ENCODE measurements around the gene CACTIN. TPM values are rescaled to one million over a fixed set of nuclear protein-coding genes. Genes with fewer than 3 reads are reported as not detected.

CACTIN gene
- total RNA-seq, 1 experiment from 2014 or later, result 25.1 TPM

DNA sequence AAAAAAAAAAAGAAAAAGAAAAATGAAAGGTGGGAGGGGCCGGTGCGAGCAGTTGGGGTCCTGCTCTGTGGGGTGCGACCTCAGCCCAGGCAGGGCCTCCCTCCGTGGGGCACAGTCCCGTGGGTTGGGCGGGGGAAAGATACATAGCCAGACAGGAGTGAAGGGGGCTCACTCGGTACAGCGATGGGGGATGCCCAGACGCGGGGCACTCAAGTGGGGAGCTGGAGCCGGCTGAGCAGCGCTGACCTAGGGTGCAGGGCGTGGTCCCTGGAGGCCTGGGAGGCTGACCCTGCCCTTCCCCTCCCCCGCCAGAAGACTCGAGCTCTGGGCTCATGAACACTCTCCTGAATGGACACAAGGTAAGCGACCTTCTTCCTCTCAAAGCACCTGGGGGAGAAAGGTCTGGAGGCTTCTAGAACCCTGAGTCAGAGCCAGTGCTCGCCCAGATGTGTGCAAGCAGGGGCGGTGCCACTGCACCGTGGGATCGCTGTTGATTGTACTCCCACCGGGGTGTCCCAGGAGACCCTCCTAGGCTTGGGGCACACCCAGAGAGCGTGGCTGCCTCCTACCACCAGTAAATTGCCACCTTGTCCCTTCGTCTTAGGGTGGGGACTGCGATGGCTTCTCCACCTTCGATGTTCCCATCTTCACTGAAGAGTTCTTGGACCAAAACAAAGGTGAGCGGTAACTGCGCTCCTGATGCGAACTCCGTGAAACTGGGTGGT lies 50.5 kb downstream of the CACTIN start:
- no TSS peak for BruUV-seq (replicated peaks)
- POLR2A ChIA-PET, result interaction anchor here (0.9 kb wide), 1 partner anchor 8 kb away, joined by 3 read pairs; no protein-coding TSS in a partner anchor
- no peak for DNase-seq (ENCODE audit: unreplicated experiment)
- CTCF ChIA-PET, result interaction anchor here (0.8 kb wide), 1 partner anchor 31 kb away, joined by 3 read pairs; no protein-coding TSS in a partner anchor
- Mint-ChIP-seq H3K9me3 (ENCODE audit: unreplicated experiment) (no peaks in the 10 kb centered on the region), H3K4me1 (ENCODE audit: insufficient read depth, unreplicated experiment) (peaks cover 15% of the 10 kb centered on the region), H3K27ac (ENCODE audit: low read depth, unreplicated experiment) (no peak overlapping the region), H3K4me3 (ENCODE audit: unreplicated experiment) (no peak overlapping the region), H3K36me3 (ENCODE audit: insufficient read depth, unreplicated experiment) (peaks cover 41% of the 10 kb centered on the region), H3K27me3 (ENCODE audit: insufficient read depth, unreplicated experiment) (no peaks in the 10 kb centered on the region)
- intact Hi-C loops (cut with micrococcal nuclease), result no loop called here
- TF ChIP-seq, protein P1, sequence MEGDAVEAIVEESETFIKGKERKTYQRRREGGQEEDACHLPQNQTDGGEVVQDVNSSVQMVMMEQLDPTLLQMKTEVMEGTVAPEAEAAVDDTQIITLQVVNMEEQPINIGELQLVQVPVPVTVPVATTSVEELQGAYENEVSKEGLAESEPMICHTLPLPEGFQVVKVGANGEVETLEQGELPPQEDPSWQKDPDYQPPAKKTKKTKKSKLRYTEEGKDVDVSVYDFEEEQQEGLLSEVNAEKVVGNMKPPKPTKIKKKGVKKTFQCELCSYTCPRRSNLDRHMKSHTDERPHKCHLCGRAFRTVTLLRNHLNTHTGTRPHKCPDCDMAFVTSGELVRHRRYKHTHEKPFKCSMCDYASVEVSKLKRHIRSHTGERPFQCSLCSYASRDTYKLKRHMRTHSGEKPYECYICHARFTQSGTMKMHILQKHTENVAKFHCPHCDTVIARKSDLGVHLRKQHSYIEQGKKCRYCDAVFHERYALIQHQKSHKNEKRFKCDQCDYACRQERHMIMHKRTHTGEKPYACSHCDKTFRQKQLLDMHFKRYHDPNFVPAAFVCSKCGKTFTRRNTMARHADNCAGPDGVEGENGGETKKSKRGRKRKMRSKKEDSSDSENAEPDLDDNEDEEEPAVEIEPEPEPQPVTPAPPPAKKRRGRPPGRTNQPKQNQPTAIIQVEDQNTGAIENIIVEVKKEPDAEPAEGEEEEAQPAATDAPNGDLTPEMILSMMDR (IDR thresholded peaks at IDR 0.05; ENCODE audit: unreplicated experiment), result no peak

DNA sequence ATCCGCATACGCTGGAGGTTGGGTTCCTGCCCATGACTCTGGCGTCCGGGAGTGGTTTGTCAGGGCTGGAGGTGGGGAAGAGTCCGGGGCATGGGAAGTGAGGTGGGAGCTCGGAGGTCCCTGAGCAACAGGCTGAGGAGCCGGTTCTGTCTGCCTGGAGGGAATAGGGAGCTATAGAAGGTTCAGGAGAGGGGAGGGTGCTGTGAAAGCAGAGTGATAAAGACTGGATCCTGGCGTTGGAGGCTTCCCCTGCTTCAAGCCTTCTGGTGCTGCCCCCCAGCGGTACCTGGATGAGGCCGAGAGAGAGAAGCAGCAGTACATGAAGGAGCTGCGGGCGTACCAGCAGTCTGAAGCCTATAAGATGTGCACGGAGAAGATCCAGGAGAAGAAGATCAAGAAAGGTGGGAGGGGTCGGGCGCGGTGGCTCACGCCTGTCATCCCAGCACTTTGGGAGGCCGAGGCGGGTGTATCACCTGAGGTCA lies 51.3 kb downstream of the CACTIN start:
- no peaks in the 10 kb centered on the region for H3K27me3 Mint-ChIP-seq (ENCODE audit: insufficient read depth, unreplicated experiment)
- peaks cover 13% of the 10 kb centered on the region for H3K4me1 Mint-ChIP-seq (ENCODE audit: insufficient read depth, unreplicated experiment)
- intact Hi-C loops (cut with micrococcal nuclease), result no loop called here
- no peak overlapping the region for H3K4me3 Mint-ChIP-seq (ENCODE audit: unreplicated experiment)
- no TSS peak for BruUV-seq (replicated peaks)
- CTCF ChIA-PET, result interaction anchor here (0.6 to 0.8 kb wide), 4 partner anchors 26 to 1384 kb away, joined by 3 to 4 read pairs (median 3); no protein-coding TSS in a partner anchor
- DNase-seq (ENCODE audit: unreplicated experiment), result peak; percentile 79
- H3K36me3 Mint-ChIP-seq (ENCODE audit: insufficient read depth, unreplicated experiment), result peaks cover 41% of the 10 kb centered on the region
- TF ChIP-seq, protein P1 (IDR thresholded peaks at IDR 0.05; ENCODE audit: unreplicated experiment), result peak; percentile 28
- no peak overlapping the region for H3K27ac Mint-ChIP-seq (ENCODE audit: low read depth, unreplicated experiment)
- POLR2A ChIA-PET, result interaction anchor here (0.9 to 1.1 kb wide), 3 partner anchors 9 to 18 kb away, joined by 3 to 4 read pairs (median 3); partner anchors contain the start of gene MFSD12
- no peaks in the 10 kb centered on the region for H3K9me3 Mint-ChIP-seq (ENCODE audit: unreplicated experiment)

DNA sequence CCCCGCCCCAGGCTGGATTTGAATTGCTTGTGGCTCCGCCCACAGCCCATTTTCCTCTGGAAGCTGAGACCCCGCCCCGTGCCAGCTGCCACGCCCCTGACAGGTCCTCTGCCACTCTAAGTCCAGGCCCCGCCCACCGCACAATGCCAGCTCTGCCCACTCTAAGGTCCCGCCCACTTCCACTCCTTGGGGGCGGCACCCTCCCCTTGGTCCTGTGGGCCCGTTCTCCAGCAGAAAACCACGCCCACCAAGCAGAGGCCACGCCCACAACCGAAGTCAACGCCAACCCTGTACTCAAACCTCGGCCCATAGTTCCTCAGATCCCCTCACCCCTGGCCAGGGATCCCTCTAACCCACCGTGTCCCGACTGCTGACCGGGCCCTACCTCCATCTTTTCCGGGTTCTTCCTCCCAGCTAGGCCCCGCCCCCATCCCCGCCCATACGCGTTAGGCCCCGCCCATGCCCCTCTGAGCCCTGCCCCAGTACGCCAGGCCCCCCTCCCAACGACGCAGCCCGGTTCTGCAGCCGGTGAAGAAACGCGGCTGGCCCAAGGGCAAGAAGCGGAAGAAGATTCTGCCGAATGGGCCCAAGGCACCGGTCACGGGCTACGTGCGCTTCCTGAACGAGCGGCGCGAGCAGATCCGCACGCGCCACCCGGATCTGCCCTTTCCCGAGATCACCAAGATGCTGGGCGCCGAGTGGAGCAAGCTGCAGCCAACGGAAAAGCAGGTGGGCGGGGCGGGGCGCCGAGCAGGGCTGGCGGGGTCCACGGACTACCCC lies 52.5 kb downstream of the CACTIN start:
- BruUV-seq (replicated peaks), result no TSS peak
- no peaks in the 10 kb centered on the region for H3K9me3 Mint-ChIP-seq (ENCODE audit: unreplicated experiment)
- H3K27ac Mint-ChIP-seq (ENCODE audit: low read depth, unreplicated experiment), result peak overlapping the region; percentile 51
- peaks cover 4% of the 10 kb centered on the region for H3K4me1 Mint-ChIP-seq (ENCODE audit: insufficient read depth, unreplicated experiment)
- H3K4me3 Mint-ChIP-seq (ENCODE audit: unreplicated experiment), result peak overlapping the region; percentile 79
- peak; percentile 99 for DNase-seq (ENCODE audit: unreplicated experiment)
- TF ChIP-seq, protein P1 (IDR thresholded peaks at IDR 0.05; ENCODE audit: unreplicated experiment), result no peak
- no peaks in the 10 kb centered on the region for H3K27me3 Mint-ChIP-seq (ENCODE audit: insufficient read depth, unreplicated experiment)
- CTCF ChIA-PET, result interaction anchor here (0.5 to 0.7 kb wide), 2 partner anchors 259 to 267 kb away, joined by 3 read pairs; no protein-coding TSS in a partner anchor
- POLR2A ChIA-PET, result interaction anchor here (0.5 to 1.9 kb wide), 10 partner anchors 10 to 673 kb away, joined by 3 to 18 read pairs (median 4); partner anchors contain the start of genes MFSD12, MRPL54 and YJU2
- intact Hi-C loops (cut with micrococcal nuclease), result no loop called here
- H3K36me3 Mint-ChIP-seq (ENCODE audit: insufficient read depth, unreplicated experiment), result peaks cover 41% of the 10 kb centered on the region
